Inflammatory macrophage (primary cell): ENCODE measurements around the gene NR3C1.

Experiments used
- DNase-seq, 2 donors: peaks; one replicate each; pipeline ENCODE4 v3.0.0-alpha.2; 2020 to 2022

The NR3C1 gene

DNA sequence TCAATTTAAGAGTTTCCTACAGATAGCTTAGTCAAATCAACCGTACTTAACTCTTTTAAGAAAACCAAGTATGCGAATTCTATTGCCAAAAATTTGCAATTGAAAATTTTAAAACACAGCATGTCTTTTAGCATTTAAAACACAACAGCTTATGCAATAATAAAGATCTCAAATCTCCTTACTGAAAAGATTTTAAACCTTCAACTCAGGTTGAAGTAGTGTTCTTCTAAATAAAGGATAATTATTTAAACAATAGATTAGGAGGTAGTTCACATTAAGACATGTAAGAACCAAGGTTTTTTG, 5.5 kb downstream of the NR3C1 start:
- no peak for DNase-seq

DNA sequence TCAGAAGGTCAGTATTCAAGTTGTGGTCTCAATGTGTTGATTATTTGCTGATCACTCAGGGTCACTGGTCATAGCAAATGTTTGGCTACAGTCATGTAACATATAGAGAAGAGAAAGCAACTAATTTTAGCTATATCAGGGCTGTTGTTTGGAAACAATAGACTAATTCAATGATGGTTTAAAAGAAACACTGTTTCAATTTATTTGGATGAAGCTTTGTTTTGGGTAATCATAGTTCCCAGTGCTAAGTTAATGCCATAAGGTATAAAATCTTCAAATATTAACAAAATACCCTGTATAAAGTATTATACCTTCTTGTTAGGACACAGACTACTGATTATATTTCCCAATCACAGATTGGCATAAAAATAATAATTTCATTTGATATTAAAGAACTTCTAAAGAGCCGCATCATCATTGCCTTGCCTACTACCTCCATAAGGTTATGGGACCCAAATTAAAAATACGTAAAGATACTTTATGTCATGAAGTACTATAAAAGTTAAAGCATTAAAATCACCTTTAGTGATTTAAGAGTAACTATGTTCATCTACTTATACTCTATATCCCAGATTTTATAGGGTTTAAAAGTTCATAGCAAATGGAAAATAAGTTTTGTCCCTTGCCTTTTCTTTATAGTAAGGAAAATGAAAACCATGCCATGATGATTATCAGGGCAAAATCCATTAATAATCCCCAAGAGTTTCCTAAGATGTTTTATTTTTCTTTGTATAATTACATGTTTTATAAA, 6.0 kb downstream of the NR3C1 start:
- no peak for DNase-seq

DNA sequence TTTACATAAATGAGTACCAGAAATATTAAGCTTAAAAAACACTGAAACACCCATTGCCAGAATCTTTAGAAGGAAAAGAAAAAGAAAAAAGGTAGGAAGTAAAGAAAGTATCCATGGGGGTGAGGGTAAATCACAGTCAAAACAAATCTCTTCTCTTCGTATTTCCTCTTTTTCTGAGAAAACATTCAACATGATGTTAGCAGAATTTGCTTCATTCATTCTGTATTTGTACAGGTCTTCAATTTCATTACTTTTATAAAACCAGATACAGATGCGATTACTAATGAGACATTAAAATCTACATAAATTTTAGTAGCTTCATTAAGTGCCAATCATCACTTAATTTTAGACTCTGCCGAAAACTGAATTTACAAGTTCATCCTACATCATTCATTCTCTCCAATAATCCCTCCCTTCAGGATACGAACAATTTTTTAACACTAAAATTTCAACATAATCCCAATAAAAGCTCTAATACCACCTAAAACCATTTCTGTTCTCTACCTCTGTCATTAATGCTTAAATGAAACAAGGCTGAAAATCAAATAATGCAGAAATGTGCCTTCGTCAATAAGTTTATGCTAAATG, 7.0 kb downstream of the NR3C1 start:
- DNase-seq, result peak in 1 of 2 donors; percentile 36

DNA sequence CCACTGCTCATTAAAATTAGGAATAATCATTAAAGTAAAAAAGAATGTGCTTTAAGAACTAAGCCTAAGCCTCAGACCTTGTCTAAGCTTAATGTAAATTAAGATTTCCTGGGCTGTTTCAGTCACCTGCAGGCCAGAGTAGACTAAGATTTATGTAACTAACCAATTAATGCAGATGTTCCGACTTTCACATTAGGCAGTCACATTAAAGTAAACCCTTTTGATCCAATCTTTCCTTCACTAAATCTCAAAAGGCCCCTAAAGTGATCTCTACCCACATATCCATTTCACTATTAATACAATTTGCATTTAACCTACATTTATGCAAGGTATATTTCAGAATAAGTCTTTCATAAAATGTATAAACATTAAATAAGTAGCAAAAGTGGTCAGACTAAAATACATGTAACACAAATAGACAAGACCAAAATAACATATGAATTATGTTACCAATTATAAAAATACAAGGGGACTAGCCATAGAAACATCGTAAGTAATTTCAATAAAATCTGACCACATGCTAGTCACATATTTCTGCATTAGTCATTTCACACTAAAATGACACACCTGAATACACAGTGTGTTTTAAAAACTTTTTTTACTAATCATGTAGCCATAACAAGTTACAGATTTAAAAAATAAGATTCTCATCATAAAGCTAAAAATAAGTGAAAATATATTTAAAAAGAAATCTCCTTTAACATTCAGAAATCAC, 7.7 kb downstream of the NR3C1 start:
- no peak for DNase-seq

GRCh38 chr5:143393524-143393923, 10.0 kb downstream of the NR3C1 start:
- peak; percentile 51 to 60 for DNase-seq

DNA sequence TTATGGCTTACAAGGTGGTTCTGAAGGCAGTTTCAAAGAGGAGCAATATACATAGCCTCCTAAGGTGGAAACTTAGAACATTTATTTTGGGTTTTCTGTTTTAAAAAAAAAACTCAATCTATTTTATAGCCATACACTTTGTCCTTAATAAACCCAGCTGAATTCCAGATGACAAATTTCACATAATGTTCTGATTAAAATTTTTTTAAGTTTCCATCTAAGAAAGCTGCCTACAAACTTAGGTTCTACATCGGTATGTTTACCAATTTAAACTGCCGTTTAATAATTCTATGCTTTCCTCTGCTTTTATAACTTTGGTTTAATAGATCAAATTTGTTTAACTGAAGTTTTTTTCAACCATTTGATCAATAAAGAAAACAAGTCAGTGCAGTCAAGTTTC, 12.5 kb downstream of the NR3C1 start:
- DNase-seq, result no peak

DNA sequence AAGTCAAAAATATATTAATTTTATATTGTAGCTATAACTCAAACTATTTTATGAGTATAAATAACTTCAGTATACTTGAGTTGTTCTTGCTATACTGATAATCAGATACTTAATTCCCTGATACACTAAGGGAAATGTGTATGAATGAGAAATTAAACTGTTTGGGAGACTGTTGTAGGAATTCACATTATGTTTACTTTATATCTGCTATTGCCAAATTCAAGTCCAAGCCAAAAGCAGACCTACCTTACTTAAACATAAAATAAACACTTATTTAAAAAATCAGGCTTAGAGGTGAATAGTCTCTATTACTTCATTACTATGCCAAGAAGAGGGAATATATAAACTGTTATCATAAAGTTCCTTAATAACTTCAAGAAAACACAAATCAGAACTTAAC, 13.2 kb downstream of the NR3C1 start:
- DNase-seq, result no peak

GRCh38 chr5:143386725-143387124, 16.8 kb downstream of the NR3C1 start:
- no peak for DNase-seq

- DNase-seq, result no peak
These were observed 18.4 kb downstream of the NR3C1 start for GRCh38 chr5:143384865-143385657.

GRCh38 chr5:143383988-143384387, 19.5 kb downstream of the NR3C1 start:
- peak; percentile 55 to 65 for DNase-seq

DNA sequence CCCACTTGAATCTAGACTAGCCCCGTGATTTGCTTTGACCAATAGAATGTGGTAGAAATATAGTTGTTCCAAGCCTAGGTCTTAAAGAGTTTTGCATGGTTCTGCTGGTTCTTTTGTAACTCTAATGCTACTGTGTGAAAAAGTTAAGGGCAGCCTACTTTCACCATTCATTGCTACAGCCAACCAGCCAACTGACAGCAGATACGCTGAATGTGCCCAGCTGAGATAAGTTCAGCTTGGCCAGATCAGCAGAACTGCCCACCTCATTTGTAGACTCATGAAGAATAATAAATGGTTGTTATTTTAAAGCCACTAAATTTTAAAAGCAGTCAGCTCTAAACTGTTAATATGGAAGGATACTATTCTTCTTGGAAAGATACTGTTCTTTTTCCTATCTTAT, 23.9 kb downstream of the NR3C1 start:
- DNase-seq, result no peak

DNA sequence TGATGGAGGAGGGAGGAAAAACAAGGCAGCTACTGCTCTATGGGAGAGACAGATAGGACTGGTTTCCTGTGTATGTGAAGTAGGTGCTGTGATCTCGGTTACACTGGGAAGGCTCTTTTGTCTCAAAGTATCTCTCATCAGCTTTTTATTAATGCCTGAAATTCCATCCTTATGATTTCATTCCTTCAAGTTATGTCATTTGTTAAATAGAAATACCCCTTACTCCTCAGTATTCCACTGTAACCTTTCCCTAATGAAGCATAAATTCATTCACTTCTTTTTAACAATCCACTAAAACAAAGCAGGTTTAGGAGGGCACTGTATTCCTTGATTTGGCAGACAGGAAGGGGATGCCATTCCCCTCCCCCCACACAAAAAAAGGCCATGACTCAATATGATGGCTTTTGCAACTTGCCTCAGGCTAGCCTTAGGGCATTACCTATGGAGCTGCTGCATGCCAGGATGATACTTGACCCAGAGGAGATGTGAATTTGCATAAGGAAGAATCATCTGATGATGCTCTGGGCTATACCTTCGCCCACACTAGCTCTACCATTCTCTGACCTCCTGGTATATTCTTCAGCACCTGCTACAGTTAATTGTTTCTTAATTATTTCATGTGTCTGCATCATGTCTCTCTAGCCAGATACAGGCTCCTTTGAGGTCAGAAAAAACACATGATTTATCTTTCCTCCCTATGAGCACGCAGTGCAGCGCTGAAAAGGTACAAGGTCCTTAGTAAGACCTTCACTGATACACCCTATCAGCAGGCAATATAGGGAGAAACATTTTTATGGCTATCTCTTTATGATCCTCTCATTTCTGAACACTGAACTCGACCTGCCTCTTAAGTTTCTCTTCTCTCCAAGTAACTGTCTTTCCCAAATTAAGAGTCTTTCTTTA, 26.3 kb downstream of the NR3C1 start:
- no peak for DNase-seq

- no peak for DNase-seq
These were observed 27.2 kb downstream of the NR3C1 start for GRCh38 chr5:143376195-143376779.

- DNase-seq, result no peak
These were observed 28.8 kb downstream of the NR3C1 start for GRCh38 chr5:143374496-143375217.

- no peak for DNase-seq
These were observed 30.4 kb downstream of the NR3C1 start for GRCh38 chr5:143373076-143373475.

DNA sequence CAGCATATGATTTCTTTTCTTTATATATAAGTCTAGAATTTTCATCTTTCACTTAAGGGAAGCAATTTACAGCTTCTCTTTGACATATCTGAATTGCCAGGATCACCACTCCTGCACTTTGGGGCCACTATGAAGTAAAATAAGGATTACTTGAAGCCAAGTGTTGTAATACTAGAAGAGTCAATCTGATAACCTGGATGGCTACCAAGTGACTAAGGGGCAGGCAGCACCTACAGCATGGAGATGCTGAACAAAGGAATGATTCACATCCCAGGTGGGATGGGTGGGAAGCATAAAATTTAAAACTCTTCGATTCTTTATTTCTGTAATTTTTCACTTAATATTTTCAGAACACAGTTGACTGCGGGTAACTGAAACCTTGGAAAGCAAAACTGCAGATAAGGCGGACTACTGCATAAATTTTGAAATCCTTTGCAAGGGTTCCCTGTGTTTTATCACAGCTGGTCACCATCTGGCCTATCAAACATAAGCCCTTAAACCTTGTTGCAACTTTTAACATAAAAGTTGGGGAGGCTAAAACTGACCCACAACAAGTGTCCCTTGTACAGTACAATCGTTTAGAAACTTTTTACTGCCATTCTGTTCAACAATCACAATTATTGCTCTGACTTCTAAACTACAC, 31.2 kb downstream of the NR3C1 start:
- DNase-seq, result no peak

- DNase-seq, result no peak
These were observed 33.0 kb downstream of the NR3C1 start for GRCh38 chr5:143370440-143370839.

DNA sequence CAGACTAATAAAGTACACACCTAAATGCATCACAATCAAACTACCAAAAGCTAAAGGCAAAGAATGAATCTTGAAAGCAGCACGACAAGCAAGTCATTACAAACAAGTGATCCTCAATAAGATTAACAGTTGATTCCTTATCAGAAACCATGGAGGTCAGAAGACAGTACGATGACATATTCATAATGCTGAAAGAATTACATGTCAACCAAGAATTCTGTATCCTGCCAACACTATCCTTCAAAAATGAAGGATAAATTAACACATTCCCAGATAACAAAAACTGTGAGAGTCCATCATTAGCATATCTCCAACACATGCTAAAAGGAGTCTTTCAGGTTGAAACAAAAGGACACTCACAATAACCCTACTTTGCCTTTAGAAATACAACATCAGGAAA, 39.4 kb downstream of the NR3C1 start:
- DNase-seq, result no peak

- no peak for DNase-seq
These were observed 40.7 kb downstream of the NR3C1 start for GRCh38 chr5:143362664-143363227.

GRCh38 chr5:143361438-143361837, 42.0 kb downstream of the NR3C1 start:
- DNase-seq, result no peak
